Eye (tissue), 1 donor: Measurements from ENCODE around the gene PAFAH2.
A peak's percentile ranks its signal among the peaks of the same experiment; 100 is the strongest.

Experiments used
- DNase-seq: peaks from one replicate; pipeline ENCODE4 v3.0.0-alpha.2; 2015

The PAFAH2 gene

DNA sequence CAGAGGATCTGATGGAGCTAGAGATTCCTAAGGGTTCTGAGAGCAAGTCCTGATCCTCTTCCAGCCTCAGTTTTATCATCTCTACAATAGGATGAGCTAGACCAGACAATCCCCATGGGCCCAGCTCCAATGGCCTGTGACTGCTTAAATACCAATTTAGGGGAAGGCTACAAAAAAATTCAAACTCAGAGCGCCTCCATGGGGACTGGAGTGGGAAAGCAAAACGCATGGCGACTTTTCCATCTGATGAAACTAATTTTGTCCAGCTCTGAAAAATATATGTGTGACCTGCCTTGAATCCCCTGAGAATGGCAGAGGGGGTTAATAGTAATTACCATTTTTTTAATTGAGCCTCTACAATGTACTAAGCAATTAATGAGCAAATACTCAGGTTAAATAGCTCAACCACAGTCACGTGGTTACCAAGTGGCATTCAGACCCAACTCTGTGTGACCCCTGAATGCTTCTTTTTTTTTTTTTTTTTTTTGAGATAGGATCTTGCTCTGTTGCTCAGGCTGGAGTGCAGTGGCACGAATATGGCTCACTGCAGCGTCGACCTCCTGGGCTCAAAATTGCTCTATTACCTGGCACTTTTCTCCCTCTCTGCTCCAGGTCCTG is 32.1 kb upstream of the PAFAH2 start:
- DNase-seq = no peak

DNA sequence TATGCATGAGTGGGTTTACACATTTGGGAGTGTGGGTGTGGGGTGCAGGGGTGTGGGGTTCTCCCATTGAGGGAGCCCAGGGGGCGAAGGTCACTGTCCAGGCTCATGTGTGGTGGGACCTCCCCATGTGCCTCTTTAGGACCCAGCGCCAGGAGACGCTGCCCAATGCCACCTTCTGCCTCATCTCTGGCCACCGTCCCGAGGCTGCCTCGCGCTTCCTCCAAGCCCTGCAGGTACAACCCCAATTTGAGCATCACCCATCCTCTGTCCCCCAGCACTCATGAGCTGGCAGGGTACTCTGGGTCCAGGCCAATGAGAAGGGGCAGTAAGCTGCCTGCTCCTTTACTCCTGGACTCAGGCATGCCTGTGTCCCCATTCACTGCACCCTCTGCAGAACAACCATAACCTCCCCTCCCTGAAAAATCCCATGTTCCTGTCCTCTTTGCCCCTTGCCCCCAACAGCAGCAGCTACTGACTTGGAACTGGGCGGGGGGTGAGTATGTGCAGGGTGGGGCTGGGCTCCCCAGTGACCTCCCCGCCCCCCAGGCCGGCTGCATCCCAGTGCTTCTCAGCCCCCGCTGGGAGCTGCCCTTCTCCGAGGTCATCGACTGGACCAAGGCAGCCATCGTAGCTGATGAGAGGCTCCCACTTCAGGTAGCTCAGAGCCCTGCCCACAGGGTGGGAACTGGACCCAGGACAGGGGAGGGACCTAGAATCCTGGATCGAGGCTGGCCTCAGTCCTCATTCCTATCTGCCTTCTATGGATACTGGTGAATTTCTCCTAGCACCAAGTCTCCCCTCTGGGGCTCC is 31.4 kb upstream of the PAFAH2 start:
- DNase-seq = no peak

DNA sequence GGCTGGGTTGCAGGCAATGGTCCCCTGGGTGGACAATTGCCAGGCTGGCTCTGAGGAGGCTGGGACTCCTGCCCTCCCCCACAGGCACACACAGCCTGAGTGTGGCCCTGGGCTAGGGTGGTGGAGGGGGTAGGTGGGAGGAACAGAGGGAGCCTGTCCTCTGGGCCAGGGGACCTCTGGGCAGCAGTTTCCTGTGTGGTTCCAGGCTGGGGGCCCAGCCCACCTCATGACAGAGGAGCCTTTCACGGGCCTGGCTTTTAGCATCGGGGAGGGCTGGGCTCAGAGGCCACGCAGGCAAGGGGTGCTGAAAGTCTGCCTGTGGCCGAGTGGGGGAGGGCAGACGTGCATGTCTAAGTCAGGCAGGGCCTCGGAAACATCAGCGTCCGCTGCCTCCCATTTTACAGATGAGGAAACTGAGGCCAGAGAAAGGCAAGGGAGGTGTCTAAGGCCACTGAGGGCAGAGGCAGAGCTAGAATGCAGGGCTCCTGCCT is 30.7 kb upstream of the PAFAH2 start:
- no peak for DNase-seq

DNA sequence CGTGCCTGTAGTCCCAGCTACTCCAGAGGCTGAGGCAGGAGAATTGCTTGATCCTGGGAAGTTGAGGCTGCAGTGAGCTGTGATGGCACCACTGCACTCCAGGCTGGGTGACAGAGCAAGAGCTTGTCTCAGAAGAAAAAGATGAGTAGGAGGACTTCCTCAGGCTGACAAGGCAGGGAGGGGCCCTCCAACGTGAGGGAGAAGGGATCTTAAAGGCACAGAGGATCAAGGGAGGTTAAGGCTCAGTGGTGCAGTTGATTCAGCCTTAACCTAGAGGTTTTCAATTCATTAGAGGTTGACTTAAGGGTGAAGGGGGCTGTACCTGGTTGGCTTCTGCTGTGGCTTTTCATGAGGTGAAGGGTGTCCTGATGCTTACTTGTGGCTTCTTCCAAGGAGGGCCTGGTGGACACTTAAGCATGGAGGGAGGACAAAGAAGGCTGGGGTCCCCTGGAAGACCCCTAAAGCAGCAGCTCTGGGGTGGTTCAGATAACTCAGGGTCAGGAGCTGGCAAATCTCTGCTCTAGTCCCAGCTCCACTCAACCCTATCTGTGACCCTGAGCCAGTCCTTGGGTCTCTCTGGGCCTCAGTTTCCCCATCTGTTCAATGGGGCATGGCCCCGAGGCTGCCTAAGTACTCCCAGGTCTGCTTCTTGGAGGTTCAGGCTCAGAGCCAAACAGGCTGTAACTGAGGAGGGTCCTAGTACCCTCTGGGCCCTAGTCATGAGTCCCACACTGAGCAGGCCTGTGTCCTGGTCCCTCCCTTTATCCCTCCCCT is 30.0 kb upstream of the PAFAH2 start:
- DNase-seq = no peak

DNA sequence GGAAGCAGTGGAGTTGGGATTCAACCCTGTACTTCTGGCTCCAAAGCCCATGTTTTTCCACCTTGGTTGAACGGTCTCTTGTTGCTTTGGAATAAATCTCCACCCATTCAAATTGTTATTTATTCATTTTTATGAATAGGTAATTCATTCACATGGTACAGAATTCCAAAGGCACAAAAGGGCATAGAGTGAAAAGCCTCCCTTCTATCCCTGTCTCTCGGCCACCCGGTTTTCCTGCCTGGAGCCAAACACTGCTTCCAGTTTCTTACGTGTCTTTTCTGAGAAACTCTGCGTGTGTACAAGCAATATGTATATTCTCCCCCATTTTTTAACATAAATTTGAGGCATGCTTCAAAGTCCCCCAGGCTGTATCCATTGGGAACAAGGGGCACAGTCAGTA is 27.7 kb upstream of the PAFAH2 start:
- DNase-seq = no peak

DNA sequence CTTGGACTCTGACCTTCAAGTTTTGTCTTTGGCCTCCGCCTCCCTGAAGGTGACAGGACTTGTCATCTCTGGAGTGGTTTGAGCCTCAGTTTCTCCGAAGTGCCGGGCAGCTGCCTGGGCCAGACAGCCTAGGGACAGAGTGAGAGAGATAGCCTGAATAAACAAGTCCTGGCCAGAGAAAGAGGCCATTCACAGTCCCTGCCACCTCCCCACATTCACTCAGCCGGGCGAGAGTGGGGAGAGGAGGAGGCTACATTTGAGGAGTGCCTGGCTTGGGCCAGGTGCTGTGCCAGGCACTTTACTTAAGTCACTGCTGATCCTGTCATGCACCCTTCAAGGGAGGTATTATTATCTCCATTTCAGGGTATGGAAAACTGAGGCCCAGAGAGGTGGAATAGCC is 27.2 kb upstream of the PAFAH2 start:
- no peak for DNase-seq

DNA sequence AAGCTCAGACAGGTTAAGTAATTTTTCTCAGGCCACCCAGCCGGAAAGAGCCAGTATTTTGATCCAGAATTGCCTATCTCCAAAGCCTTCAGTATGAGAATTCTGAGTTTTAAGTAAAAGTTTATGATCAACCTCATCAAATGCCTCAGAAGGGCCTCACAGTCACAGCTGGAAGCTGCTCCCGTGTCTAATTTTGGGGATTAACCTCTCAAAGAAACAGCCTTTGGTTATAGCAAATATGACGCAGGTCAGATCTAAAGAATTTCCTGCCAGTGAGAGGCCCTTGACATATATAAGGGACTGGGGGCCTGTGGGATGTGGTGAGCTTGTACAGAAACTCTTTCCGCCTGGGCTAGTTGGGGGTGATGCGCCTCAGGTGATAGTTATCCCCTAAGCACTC is 26.0 kb upstream of the PAFAH2 start:
- no peak for DNase-seq

DNA sequence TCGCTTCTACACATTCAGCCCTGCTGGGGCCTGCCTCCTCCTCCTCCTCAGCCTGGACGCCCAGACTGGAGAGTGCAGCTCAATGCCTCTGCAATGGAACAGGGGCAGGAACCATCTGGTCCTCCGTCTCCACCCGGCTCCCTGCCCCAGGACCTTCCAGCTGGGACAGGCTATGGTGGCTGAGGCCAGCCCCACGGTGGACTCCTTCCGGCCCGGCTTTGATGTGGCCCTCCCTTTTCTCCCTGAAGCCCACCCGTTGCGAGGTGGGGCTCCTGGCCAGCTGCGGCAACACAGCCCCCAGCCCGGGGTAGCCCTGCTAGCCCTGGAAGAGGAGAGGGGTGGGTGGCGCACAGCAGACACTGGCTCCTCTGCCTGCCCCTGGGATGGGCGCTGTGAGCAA is 25.1 kb upstream of the PAFAH2 start:
- no peak for DNase-seq

DNA sequence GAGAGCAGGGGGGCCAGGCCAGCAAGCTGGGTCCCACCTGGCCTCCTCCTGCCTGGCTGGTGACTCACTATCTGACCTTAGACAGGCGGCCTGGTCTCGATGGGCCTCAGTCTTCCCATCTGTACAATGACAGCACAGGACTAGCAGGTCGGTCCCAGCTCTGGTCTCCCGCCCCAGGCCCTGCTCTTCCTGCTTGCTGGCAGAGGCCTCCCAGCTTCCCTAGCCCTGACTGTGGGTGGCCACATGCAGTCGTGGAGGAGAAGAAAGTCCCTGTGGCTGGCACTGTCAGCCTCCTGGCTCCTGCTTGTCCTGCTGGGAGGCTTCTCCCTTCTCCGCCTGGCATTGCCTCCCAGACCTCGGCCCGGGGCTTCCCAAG is 24.5 kb upstream of the PAFAH2 start:
- DNase-seq = no peak

DNA sequence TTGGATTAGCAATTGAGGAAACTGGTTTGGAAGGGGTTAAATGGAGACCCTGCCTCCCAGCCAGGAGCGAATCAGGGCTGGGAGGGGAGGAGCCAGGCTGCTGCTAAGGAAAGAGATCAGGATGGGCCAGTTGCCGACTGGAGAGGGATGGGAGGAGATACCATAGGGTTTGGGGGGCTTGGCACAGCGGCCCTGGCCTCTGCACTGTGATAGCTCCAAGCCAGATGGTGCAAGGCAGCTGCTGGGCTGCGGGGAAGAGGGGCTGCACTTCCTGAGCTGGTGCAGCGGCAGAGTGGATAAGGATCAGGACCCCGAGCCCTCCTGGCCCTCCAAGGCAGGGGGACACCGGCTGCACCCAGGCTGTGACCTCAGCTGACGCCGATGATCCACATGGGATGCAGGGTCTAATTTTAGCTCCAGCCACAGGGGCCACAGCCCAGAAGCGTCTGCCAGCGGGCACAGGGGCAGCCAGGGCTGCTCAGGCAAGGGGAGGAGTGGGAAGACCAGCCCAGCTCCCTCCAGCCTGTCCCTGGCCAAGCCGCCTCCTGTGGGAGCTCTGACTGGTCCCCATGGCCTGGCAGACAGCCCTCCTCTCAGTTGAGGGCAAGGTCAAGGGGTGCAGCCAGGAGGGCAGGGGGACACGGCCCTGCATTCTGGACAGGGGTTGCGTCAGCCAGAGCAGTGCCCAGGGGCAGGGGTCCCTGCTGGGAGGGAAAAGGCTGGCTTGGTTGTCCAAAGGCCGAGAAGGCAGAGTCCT is 24.0 kb upstream of the PAFAH2 start, which contains the start of gene EXTL1:
EXTL1 (plus strand) TSS at position 129 of the 757 bp plus-strand sequence. CDS start 872 bp downstream, outside the sequence.
- peak; percentile 93 for DNase-seq

DNA sequence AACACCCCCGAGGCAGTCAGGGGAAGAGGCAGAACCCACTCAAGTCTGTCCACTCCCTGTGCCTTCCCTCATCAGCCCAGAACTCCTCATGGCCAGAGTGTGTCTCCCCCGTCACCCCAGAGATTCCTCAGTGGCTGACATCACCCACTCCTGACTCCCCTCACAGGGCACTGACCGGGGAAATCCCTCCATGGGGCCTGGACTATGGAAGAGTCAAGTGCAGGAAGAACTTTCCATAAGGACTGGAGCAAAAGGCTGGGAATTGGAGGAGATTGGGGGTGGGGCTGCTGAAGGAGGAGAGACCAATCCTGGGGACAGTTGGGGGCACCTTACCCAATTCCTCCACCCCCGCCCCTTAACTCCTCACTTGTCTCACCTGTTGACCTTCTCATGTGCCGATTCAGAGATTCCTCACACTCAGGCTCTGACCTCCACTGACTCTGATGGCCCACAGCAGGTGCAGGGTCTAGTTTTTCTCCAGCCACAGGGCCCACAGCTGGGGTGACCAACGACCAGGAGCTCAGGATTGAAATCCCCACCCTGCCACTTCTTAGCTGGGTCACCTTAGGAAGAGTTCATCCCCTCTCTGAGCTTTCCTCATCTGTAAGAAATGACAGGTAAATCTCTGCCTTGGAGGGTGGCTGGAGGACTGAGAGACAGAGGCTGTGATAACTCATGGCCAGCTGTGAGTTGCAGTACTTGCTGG is 23.2 kb upstream of the PAFAH2 start:
- no peak for DNase-seq

DNA sequence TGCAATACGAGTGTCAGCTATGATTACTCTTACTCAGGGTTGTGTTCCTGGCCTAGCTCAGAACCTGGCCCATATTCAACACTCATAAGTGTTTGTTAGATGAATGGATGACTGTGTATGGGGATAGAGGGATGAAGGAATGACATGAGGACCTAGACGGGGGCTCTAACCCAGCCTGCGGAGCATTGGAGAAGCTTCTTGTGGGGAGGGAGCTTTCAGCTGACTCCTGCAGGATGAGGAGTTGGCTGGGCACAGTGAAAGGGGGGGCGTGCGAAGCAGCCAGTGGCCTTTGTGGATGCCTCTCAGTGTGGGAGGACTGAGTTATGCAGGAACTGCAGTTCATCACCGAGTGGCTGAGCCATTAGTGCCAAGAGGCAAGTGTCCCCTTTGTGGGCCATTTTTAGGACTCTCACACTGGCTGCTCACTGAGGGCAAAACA is 22.5 kb upstream of the PAFAH2 start:
- no peak for DNase-seq

DNA sequence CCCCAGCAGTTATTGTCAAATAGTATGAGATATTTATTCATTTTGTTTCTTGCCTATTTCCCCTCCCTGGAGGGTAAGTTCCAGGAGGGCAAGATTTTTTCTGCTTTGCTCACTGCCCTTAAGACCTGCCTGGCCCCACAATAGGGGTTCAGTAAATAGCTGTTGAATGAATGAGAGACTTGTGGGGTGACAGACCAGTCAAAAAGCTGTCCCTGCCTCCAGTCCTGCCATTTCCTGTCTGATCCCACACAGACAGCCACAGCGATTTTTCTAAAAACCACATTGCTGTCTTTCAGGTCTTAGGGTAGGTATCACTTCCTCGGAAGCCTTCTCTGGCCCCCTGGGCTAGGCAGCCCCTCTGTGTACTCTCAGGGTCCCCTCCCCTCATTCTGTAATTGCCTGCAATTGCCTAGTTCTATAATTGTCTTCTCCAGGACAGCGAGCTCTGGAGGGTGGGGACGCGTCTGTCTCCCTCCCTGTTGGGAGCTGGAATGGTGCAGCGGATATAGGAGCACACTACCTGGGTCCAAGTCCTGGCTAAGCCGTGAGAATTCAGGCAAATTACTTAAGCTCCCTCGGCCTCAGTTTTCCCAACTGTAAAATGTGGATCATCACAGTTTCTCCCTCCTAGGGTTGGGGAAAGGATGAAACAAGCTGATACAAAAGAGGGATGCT is 21.9 kb upstream of the PAFAH2 start:
- DNase-seq = no peak

DNA sequence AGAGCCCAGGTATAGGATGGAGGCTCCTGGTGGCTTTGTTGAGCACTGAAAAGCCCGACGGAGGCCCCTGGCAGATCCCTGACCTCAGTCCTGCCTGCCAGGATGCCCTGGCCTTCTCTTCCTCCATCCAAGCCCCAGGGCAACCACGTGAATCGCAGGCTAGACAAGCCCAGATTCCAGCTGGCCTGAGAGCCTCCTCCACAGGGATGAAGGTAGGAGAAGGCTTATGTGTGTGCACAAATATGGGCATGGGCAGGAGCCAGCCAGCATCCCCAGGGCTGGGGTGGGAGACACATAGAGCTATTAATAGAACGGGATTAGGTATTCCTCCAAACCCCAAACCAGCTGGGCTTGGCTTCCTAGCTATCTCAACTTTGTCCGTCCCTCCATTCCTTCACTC is 19.7 kb upstream of the PAFAH2 start:
- DNase-seq = no peak

DNA sequence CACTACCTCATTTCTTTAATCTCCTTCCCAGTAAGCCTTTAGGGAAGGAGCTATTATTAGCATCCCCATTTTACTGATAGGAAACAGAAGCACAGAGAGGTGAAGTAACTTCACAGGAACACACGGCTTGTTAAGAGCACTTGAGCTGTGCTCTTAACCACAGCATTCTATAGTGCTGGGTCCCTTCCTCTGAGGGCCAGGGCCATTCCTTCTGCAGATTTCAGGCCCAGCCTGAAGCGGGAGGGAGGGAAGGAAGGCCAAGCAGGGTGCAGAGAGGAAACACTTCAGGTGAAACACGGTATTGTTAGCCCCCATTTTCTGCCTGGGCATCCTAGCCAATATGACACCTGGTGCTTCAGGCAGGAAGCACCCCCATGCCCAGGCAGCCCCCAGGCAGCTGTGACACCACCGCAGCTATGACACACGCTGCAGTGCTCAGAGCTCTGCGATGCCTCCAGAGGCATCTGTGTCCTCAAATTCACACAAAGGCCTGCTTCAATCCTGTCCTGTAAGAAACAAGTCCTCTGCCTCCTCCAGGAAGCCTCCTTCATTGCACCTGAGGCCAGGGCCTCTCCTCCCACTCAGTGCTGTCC is 19.2 kb upstream of the PAFAH2 start:
- DNase-seq = no peak

DNA sequence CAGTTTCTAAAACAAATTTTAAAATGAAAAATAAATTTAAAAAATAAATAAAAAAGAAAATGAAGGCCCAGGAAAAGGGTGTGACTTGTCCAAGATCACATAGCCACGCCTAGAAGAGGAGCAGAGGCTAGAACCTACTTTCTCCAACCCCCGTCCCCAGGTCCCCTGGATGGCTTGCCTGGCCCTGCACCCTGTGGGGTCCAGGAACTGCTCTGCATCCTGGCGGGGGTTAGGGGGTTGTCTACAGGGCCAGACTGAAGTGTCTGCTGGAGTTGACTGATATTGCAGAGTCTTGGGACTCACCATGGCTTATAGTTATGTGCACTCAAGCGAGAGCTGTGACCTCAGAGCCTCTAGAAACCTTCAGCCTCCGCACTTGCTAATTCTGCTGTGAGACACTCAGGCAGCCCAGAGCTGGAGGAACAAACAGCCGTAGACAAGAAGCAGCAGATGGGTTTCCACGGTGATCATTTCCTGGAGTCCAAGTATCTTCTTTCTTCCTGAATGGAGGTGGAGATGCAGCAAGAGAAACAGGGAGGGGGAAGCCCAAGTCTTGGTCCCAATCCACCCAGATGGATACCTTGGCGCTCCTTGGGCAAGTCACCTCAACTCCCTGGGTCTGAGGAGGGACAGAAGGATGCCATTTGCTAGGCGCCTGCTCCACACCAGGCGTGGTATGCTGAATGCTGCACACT is 18.5 kb upstream of the PAFAH2 start:
- peak; percentile 78 for DNase-seq

DNA sequence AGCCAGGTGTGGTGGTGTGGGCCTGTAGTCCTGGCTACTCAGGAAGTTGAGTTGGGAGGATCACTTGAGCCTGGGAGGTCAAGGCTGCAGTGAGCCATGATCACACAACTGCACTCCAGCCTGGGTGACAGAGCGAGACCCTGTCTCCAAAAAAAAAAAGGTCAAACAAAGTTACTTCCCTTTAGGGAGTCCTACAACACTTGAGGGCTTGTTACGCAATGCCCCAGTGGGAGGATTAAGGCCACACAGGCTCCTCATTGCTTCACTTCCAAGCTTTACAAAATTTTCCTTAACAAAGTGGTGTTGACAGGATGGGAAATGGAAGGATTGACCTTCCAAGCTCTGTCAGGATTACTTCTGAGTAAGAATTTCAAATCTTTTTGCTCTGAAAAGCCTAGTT is 17.5 kb upstream of the PAFAH2 start:
- DNase-seq = no peak

DNA sequence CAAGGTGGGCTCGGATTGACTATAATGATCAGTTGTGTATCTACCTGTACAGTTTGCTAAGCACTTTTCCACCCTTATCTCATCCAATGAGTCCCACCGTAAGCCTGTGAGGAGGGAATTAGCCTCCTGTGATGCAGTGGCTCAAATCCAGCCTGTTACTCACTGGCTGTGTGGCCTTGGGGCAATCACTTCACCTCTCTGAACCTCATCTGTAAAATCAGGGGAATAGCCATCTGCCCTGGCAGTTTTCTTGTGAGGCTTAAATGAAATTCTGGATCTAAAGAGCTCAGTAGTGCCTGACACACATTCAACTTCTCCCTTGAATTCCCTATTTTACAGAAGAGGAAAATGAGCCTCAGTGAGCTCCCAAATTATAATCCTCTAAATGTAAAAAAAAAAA is 16.3 kb upstream of the PAFAH2 start:
- no peak for DNase-seq

DNA sequence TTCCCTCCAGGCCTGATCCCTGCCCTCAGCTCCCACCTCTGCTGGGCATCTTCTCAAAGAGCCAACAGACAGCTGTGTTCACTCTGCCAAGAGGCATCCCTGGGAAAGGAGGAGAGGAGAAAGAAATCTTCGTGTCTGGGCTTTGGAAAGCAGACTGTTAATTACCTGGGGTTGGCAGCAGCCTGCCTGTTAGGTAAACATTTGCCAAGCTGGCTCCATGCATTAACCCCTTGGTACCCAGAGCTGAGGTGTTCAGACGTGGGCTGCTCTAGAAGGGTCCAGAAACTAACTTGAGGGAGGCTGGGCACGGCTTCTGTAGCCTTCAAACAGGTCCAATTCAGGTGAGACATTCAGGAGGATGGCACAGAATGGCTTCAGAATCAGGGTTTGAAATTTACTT is 15.0 kb upstream of the PAFAH2 start:
- DNase-seq = no peak

DNA sequence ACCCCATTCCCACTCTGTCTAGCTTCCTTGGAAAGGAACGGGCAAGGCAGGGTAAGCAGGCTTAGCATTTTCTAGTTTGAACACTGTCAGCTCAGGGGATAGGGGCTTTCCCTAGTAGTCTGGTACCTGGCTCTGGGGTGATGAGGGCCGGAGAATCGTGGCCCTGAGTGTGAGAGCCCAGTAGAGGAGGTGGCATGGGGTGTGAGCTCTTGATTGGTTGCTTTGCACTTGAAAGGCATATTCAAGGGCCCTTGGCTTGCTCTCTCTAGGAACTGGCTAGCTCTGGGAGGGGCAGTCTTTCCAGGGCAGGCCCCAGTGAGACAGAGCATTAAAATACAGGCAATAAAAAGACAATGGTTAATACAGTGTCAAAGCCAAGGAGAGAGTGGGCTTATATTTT is 13.0 kb upstream of the PAFAH2 start:
- no peak for DNase-seq
